Measurements from ENCODE around the gene POU6F2. TPM values are rescaled to one million over a fixed set of nuclear protein-coding genes. Genes with fewer than 3 reads are reported as not detected.

The POU6F2 gene
- total and polyA plus RNA-seq, 5 donors from 2014 or later, result not detected

GRCh38 chr7:39100270-39100669 is 122.6 kb downstream of the POU6F2 start:
- Mint-ChIP-seq H3K27ac (no peak overlapping the region), H3K36me3 (no peaks in the 10 kb centered on the region), H3K27me3 (no peaks in the 10 kb centered on the region), H3K4me3 (no peak overlapping the region), H3K4me1 (no peaks in the 10 kb centered on the region), H3K9me3 (peaks cover 0 to 3% (median 0%) of the 10 kb centered on the region in 7 donors)
- Histone ChIP-seq H3K27ac (ENCODE audit: insufficient read depth, low read length, poor library complexity, severe bottlenecking) (no peak overlapping the region), H3K4me3 (ENCODE audit: low read depth, low read length) (no peak overlapping the region), H3K36me3 (ENCODE audit: control insufficient read depth, insufficient read depth, low read length) (no peaks in the 10 kb centered on the region), H3K27me3 (ENCODE audit: control insufficient read depth, insufficient read depth, low read length) (no peaks in the 10 kb centered on the region), H3K4me1 (ENCODE audit: control insufficient read depth, insufficient read depth, low read length, poor library complexity, severe bottlenecking) (no peaks in the 10 kb centered on the region), H3K9me3 (ENCODE audit: control insufficient read depth in 2 of 2, low read length in 2 of 2) (no peaks in the 10 kb centered on the region)
- ATAC-seq (ENCODE audit: low read depth in 2 of 2), result no peak
- no peak for DNase-seq

DNA sequence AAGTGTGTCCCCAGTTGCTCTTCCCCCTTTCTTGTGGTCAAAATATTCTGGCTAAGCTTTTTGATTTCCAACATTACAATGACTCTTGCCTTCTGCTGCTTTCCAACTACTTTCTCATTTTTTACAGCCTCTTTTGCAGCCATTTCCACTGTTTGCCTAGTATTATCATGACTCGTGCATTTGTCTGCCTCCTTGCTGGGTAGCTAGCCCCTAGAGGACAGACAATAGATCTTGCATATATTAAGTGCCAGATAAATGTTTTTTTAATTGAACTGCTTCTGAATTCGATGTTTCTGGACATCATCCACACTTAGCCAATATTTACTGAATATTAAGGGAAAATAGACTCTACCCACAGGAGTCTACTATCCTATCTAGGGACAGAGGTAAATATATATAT is 124.5 kb downstream of the POU6F2 start:
- Histone ChIP-seq H3K27ac (ENCODE audit: insufficient read depth, low read length, poor library complexity, severe bottlenecking) (no peak overlapping the region), H3K27me3 (ENCODE audit: control insufficient read depth, insufficient read depth, low read length) (no peaks in the 10 kb centered on the region), H3K4me1 (ENCODE audit: control insufficient read depth, insufficient read depth, low read length, poor library complexity, severe bottlenecking) (no peaks in the 10 kb centered on the region), H3K4me3 (ENCODE audit: low read depth, low read length) (no peak overlapping the region), H3K36me3 (ENCODE audit: control insufficient read depth, insufficient read depth, low read length) (no peaks in the 10 kb centered on the region), H3K9me3 (ENCODE audit: control insufficient read depth in 2 of 2, low read length in 2 of 2) (no peaks in the 10 kb centered on the region)
- ATAC-seq (ENCODE audit: low read depth in 2 of 2) (no peak), DNase-seq (no peak)
- Mint-ChIP-seq H3K36me3 (no peaks in the 10 kb centered on the region), H3K27me3 (peaks cover 5% of the 10 kb centered on the region), H3K27ac (no peak overlapping the region), H3K4me1 (no peaks in the 10 kb centered on the region), H3K4me3 (no peak overlapping the region), H3K9me3 (peaks cover 0 to 6% (median 0%) of the 10 kb centered on the region in 7 donors)

- Mint-ChIP-seq H3K27ac (no peak overlapping the region), H3K9me3 (peaks cover 0 to 6% (median 0%) of the 10 kb centered on the region in 7 donors), H3K36me3 (no peaks in the 10 kb centered on the region), H3K4me1 (no peaks in the 10 kb centered on the region), H3K4me3 (no peak overlapping the region), H3K27me3 (peaks cover 5% of the 10 kb centered on the region)
- Histone ChIP-seq H3K27ac (ENCODE audit: insufficient read depth, low read length, poor library complexity, severe bottlenecking) (no peak overlapping the region), H3K4me1 (ENCODE audit: control insufficient read depth, insufficient read depth, low read length, poor library complexity, severe bottlenecking) (no peaks in the 10 kb centered on the region), H3K27me3 (ENCODE audit: control insufficient read depth, insufficient read depth, low read length) (no peaks in the 10 kb centered on the region), H3K36me3 (ENCODE audit: control insufficient read depth, insufficient read depth, low read length) (no peaks in the 10 kb centered on the region), H3K4me3 (ENCODE audit: low read depth, low read length) (no peak overlapping the region), H3K9me3 (ENCODE audit: control insufficient read depth in 2 of 2, low read length in 2 of 2) (no peaks in the 10 kb centered on the region)
- no peak for ATAC-seq (ENCODE audit: low read depth in 2 of 2)
- DNase-seq, result no peak
These were observed 128.0 kb downstream of the POU6F2 start for GRCh38 chr7:39105720-39106119.

DNA sequence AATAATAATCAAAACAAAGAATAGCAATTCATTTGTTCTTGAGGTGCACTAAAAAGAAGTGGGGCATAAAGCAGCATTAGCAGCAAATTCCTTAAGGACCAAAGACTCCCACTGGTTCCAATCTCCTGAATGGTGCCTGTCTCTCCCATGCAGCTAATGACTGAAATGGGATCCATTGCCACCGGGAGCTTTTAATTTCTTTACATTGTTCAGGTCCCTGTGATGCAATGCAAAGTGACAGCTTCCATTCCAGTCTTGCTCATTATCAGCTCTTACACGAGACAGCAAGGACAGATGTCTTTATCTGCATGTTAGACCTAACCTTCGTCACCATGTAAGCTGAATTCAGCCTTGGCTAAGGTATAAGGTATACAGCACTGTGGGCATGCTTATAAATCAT is 148.1 kb downstream of the POU6F2 start:
- Histone ChIP-seq H3K27ac (ENCODE audit: insufficient read depth, low read length, poor library complexity, severe bottlenecking) (no peak overlapping the region), H3K4me1 (ENCODE audit: control insufficient read depth, insufficient read depth, low read length, poor library complexity, severe bottlenecking) (no peaks in the 10 kb centered on the region), H3K36me3 (ENCODE audit: control insufficient read depth, insufficient read depth, low read length) (no peaks in the 10 kb centered on the region), H3K27me3 (ENCODE audit: control insufficient read depth, insufficient read depth, low read length) (no peaks in the 10 kb centered on the region), H3K4me3 (ENCODE audit: low read depth, low read length) (no peak overlapping the region), H3K9me3 (ENCODE audit: control insufficient read depth in 2 of 2, low read length in 2 of 2) (no peaks in the 10 kb centered on the region)
- H3K36me3 Mint-ChIP-seq, result no peaks in the 10 kb centered on the region
- peaks cover 0 to 5% (median 0%) of the 10 kb centered on the region in 4 donors for H3K4me1 Mint-ChIP-seq
- no peak overlapping the region for H3K4me3 Mint-ChIP-seq
- no peak overlapping the region for H3K27ac Mint-ChIP-seq
- peaks cover 6% of the 10 kb centered on the region for H3K27me3 Mint-ChIP-seq
- ATAC-seq (ENCODE audit: low read depth in 2 of 2) (no peak), DNase-seq (no peak)
- H3K9me3 Mint-ChIP-seq, result peaks cover 0 to 2% (median 0%) of the 10 kb centered on the region in 7 donors

- Histone ChIP-seq H3K27me3 (ENCODE audit: control insufficient read depth, insufficient read depth, low read length) (no peaks in the 10 kb centered on the region), H3K9me3 (ENCODE audit: control insufficient read depth in 2 of 2, low read length in 2 of 2) (no peaks in the 10 kb centered on the region), H3K4me1 (ENCODE audit: control insufficient read depth, insufficient read depth, low read length, poor library complexity, severe bottlenecking) (no peaks in the 10 kb centered on the region), H3K36me3 (ENCODE audit: control insufficient read depth, insufficient read depth, low read length) (no peaks in the 10 kb centered on the region), H3K27ac (ENCODE audit: insufficient read depth, low read length, poor library complexity, severe bottlenecking) (no peak overlapping the region), H3K4me3 (ENCODE audit: low read depth, low read length) (no peak overlapping the region)
- Mint-ChIP-seq H3K9me3 (peaks cover 0 to 2% (median 0%) of the 10 kb centered on the region in 7 donors), H3K27me3 (peaks cover 12% of the 10 kb centered on the region), H3K27ac (no peak overlapping the region), H3K4me1 (peaks cover 0 to 10% (median 1%) of the 10 kb centered on the region in 4 donors), H3K36me3 (no peaks in the 10 kb centered on the region), H3K4me3 (no peak overlapping the region)
- no peak for ATAC-seq (ENCODE audit: low read depth in 2 of 2)
- DNase-seq, result no peak
These were observed 149.3 kb downstream of the POU6F2 start for GRCh38 chr7:39127058-39127457.

DNA sequence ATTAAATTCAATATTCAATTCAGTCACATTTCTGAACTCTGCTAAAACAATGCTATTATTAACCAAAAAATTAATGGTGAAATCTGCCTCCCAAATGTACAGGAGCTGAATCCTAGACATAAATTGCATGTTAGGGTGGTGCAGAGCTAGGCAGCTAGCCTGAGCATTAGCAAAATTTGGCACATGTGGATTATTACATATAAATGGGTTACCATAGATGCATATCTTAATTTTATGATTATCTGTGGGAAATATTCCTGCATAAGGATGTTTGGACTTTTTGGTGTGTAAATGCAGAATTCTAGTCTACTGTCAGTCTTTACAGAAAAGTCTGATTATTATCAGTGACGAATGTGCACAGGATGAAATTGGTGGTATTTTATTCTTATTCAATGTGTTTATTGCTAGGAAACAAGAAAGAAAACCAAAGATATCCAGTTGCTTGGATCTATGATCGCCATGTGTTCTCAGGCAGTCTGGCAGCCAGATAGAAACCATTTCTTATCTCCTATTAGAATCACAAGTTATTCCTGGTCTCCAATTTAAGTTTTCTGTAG is 150.7 kb downstream of the POU6F2 start:
- Mint-ChIP-seq H3K4me3 (no peak overlapping the region), H3K27ac (no peak overlapping the region), H3K9me3 (peaks cover 0 to 4% (median 0%) of the 10 kb centered on the region in 7 donors), H3K36me3 (no peaks in the 10 kb centered on the region), H3K27me3 (peaks cover 12% of the 10 kb centered on the region), H3K4me1 (peaks cover 0 to 10% (median 1%) of the 10 kb centered on the region in 4 donors)
- no peaks in the 10 kb centered on the region for H3K27me3 ChIP-seq (ENCODE audit: control insufficient read depth, insufficient read depth, low read length)
- H3K4me1 ChIP-seq (ENCODE audit: control insufficient read depth, insufficient read depth, low read length, poor library complexity, severe bottlenecking), result no peaks in the 10 kb centered on the region
- no peak for ATAC-seq (ENCODE audit: low read depth in 2 of 2)
- no peaks in the 10 kb centered on the region for H3K9me3 ChIP-seq (ENCODE audit: control insufficient read depth in 2 of 2, low read length in 2 of 2)
- no peak overlapping the region for H3K27ac ChIP-seq (ENCODE audit: insufficient read depth, low read length, poor library complexity, severe bottlenecking)
- no peak for DNase-seq
- no peak overlapping the region for H3K4me3 ChIP-seq (ENCODE audit: low read depth, low read length)
- H3K36me3 ChIP-seq (ENCODE audit: control insufficient read depth, insufficient read depth, low read length), result no peaks in the 10 kb centered on the region

DNA sequence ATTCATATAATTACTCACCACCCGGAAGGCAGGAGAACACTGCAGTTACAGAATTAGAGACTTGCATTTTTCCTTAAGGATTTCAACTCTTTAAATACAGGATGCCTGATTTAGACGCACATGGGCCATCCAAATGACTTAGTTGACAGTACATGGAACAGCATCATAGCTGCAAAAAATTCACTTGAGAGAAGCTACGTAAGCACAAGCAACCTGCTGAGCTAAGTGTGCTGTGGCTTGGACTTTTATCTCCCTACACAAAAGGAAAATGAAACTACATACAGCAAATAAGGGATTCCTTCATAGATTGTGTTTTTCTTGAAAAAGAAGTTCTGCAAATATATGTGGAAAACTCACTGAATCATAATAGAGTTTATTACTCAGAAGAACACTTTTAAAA is 152.6 kb downstream of the POU6F2 start:
- Mint-ChIP-seq H3K4me1 (peaks cover 0 to 10% (median 1%) of the 10 kb centered on the region in 4 donors), H3K27ac (no peak overlapping the region), H3K9me3 (peaks cover 0 to 4% (median 0%) of the 10 kb centered on the region in 7 donors), H3K36me3 (no peaks in the 10 kb centered on the region), H3K27me3 (peaks cover 12% of the 10 kb centered on the region), H3K4me3 (no peak overlapping the region)
- no peak overlapping the region for H3K27ac ChIP-seq (ENCODE audit: insufficient read depth, low read length, poor library complexity, severe bottlenecking)
- DNase-seq (no peak), ATAC-seq (ENCODE audit: low read depth in 2 of 2) (no peak)
- H3K4me3 ChIP-seq (ENCODE audit: low read depth, low read length), result no peak overlapping the region
- H3K9me3 ChIP-seq (ENCODE audit: control insufficient read depth in 2 of 2, low read length in 2 of 2), result no peaks in the 10 kb centered on the region
- H3K27me3 ChIP-seq (ENCODE audit: control insufficient read depth, insufficient read depth, low read length), result no peaks in the 10 kb centered on the region
- H3K36me3 ChIP-seq (ENCODE audit: control insufficient read depth, insufficient read depth, low read length), result no peaks in the 10 kb centered on the region
- H3K4me1 ChIP-seq (ENCODE audit: control insufficient read depth, insufficient read depth, low read length, poor library complexity, severe bottlenecking), result no peaks in the 10 kb centered on the region

DNA sequence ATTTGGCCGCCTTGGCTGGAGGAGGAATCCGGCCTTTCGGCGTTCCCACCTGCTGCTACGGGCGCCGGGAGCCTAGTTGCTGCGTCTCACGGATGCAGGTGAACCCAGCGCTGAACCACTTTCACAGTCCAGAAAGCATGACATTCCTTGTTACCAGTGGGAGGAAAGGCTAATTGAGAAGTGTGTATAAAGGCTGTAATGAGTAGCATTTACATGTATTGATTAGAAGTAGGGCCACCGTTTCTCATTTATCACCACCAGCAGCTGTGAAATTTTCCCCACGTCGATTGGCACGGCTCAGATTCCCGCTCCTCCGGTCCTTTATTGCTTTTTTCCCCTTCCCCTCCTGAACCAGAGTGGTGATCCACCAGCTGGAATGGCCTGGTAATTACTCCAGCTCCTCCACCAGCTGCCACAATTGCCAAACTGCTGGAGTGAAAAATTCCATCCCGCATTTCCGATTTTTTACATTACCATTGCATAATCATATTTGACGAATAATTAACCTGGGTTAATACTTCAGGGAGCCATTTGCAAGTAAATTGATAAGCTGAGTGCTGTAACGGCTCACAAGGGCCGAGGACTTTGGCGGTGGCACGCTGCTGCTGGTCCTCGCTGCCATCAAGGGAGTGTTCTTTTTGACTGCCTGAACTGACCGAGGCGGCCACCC is 153.3 kb downstream of the POU6F2 start:
- Histone ChIP-seq H3K36me3 (ENCODE audit: control insufficient read depth, insufficient read depth, low read length) (no peaks in the 10 kb centered on the region), H3K27me3 (ENCODE audit: control insufficient read depth, insufficient read depth, low read length) (no peaks in the 10 kb centered on the region), H3K9me3 (ENCODE audit: control insufficient read depth in 2 of 2, low read length in 2 of 2) (no peaks in the 10 kb centered on the region), H3K27ac (ENCODE audit: insufficient read depth, low read length, poor library complexity, severe bottlenecking) (no peak overlapping the region), H3K4me1 (ENCODE audit: control insufficient read depth, insufficient read depth, low read length, poor library complexity, severe bottlenecking) (no peaks in the 10 kb centered on the region), H3K4me3 (ENCODE audit: low read depth, low read length) (no peak overlapping the region)
- Mint-ChIP-seq H3K4me3 (peak overlapping the region in 3 of 4 donors; percentile 4 to 84 (median 76)), H3K27ac (no peak overlapping the region), H3K4me1 (peaks cover 0 to 10% (median 1%) of the 10 kb centered on the region in 4 donors), H3K9me3 (peaks cover 0 to 4% (median 0%) of the 10 kb centered on the region in 7 donors), H3K36me3 (no peaks in the 10 kb centered on the region), H3K27me3 (peaks cover 12% of the 10 kb centered on the region)
- ATAC-seq (ENCODE audit: low read depth in 2 of 2) (no peak), DNase-seq (no peak)

All from CD4-positive, CD25-positive, alpha-beta regulatory T cell (primary cell).